ENCODE data around the gene HIVEP2.

HIVEP2 gene

DNA sequence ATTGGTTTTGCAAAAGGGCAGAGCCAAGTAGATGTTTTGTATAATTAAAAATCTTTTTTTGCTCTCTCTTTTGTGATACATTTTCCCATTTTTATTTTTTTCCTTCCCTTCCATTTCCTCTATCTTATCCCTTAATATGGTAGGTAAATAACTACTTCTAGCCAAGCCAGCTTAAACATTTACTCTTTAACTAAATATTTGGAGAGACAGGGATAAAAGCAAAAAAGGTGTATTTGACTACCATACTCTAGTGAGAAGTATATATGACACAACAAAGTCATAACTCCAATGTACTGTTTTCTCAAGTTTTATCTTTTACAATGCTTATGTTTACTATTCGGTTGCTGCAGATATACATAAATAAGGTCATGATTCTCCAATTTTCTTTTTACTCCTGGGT lies 154.7 kb downstream of the HIVEP2 start:
- DNase-seq: no peak

DNA sequence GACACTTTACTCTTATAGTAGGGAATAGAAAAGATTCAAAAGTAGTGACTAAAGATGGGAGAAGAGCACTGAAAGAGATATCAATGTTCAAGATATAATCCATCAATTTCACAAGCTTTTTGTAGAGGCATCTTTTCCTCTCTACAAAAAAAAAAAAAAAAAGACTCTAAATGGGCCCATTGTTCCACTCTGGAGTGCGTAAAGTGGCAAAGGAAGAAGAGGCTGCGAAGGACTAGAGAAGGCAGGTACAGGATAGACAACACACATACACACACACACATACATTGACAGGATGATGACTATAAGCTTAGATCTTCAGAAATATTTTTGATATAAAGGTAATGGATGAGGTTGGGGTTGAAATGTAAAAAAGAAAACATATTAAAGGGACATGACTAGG lies 157.6 kb downstream of the HIVEP2 start:
- no peak for DNase-seq

DNA sequence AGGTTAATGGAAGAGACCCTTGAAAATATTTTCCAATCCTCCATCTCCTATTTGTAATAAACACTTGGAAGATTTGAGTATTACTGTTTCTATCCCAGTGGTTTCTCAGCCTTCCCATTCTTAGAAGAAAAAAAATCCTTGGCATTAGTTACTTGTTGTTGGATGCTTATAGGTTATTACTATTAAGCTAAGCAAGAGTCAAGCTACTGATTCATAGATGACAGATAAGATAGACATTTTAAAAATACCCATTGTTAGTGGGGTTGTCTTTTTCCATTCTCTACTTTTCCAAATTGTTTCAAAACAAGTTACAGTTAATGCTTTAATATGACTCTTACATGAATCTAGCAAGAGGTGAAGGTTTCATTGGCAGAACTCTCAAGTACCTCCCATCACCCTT lies 158.5 kb downstream of the HIVEP2 start:
- DNase-seq: no peak

DNA sequence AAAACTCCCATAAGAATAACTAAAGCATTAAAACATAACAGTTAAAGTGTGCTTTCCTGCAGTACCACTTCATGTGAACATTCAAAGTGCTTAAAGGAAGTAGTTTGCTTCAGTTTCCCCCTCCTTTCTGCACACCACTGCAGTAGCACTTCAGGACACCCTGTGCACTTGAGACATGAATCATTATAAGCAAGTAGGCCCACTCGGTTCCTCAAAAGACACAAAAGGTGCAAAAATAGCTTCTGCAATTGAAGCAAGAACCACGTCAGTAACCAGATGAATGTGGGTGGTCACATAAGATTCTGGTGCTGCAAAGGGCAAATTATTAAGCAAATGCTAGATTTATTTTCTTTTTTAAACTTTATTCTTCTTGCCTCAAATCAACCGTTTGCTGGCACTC lies 160.6 kb downstream of the HIVEP2 start:
- DNase-seq: peak in 9 of 56 donors; percentile 11 to 41 (median 31)

DNA sequence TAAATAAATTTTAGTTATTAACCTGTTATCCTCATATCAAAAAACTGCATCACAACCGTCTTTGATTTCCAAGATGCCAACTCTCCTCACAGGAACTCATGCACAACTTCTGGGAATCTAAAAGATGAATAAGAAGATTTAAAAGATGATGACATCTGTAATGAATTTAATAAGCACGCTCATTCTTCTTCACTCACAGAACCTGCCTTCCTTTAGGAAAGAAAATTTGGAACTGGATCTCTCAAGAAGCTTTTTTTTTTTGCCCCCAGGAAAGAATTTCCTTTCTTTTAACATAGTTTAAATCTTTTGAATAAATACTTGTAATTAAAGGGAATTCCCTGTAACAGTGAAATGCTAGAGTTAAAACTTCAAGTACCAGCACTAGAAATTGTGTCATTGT lies 161.5 kb downstream of the HIVEP2 start:
- no peak for DNase-seq

DNA sequence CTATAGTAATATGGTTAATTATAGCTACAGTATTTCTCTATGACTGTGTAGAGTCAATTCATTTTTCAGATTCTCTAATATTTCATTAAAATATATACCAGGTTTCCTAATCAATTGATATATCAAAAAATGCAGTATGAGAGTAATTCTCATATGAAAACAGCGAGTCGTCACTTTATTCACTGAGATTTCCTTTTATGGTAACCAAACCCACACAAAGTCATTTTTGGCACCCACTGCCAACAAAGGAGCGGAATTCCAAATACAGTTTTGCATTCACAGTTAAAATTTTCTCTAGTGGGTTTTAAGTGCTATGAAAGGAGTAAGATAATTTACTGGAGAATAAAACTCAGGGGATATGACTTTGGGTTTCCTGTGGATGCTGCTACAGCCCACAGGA lies 163.8 kb downstream of the HIVEP2 start:
- DNase-seq: no peak

DNA sequence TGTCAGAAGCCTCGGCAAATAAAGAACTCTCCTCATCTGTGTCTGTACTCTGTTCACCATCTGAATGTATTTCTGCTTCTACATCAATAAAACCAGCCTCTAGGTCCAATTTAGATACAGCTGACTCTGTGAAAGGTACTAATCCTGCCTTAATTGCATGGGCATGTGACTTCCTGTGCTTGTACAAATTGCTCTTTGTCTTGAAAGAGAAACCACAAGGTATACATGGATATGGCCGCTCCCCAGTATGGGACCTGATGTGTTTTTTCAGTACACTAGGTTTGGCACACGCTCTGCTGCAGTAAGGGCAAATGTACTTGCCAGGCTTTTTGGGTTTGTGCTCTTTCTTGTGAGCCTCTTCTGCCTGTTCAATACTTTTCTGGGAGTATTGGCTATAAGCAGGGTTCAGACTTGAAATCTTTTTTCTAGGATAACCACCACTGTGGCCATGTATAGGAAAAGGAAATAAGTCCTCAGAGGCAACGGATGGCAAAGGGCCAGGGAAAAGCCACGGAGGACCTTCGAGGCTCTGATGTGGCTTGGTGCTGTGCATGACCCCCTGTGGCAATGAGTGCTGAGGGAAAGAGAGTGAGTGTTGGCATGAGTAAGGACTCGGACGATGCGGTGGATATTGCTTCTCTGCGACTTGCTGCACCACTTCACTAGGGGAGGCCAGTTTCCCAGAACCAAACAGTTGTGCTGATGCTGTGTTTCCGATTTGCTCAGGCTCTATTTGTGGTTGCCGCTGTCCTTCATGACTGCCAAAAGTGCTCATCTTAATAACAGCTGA lies 170.9 kb downstream of the HIVEP2 start:
- DNase-seq: no peak

DNA sequence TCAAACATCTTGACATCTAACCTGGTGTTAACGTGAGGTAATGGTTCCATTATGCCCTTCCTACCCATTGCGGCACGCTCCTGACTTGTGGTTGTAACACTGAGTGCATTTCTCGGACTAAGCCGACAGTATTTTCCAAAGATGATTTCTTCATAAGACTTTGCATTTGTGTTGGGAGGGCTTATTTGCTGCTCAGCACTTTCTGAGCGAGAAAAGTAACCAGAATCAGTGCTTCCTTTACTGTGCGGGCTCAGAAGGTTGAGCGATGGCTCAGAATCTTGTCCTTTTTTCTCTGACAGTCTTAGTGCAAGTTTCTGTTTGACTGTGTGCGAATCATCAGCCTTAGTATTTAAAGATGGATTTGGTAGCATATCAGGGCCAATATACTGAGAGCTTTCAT lies 171.7 kb downstream of the HIVEP2 start:
- DNase-seq: no peak

DNA sequence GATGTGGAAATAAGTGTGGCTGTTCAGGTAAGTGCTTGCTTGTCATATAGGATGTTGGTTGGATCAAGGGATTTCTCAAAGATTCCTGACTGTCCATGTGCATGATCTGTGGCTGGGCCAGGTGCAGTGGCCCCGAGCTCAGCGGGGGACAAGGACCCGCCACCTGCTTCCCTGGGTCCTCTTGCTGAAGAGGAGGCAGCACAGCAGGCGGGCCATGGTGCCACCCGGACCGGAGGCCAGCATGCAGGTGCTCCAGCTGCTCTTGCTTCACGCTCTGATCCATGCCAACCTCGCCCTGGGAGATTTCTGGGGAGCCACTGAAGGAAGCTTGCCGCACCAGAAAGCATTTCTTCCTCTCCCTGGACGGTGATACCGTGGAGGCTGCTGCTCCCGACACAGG lies 173.8 kb downstream of the HIVEP2 start:
- no peak for DNase-seq

DNA sequence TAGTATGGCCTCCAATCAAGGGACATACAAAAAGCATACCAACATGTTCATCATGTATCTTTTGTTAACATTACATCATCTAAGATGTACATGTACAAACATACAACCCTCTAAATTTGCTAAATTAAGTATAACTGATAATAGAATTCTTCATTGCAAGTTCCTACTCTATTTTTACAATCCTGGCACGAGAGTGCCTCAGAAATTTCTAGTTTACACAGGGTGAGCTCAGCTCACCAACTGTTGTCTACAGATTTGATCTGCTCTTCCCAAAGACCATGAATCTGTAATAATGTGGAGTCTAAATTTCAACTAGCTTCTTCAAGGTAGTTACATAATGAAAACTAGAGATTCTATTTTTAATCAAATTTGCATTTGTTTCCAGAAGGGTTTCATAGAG lies 179.7 kb downstream of the HIVEP2 start:
- DNase-seq: no peak

DNA sequence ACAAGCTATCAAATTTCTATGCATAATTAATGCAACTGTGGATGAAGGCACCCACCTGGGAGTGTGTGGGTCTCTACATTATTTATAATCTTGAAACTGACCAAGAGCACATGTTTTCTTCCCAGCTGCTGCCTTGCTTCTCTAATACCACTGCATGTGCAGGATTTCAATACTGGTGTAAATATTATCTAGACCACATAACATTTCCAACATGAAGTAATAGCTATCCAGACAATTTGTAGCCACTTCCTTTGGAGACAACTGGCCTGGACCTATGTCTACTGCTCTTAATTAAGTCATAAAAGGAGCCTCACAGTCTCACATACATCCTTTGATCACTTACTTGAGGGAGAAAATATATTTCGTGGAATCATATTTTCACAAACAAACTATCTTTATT lies 180.7 kb downstream of the HIVEP2 start:
- DNase-seq: no peak

DNA sequence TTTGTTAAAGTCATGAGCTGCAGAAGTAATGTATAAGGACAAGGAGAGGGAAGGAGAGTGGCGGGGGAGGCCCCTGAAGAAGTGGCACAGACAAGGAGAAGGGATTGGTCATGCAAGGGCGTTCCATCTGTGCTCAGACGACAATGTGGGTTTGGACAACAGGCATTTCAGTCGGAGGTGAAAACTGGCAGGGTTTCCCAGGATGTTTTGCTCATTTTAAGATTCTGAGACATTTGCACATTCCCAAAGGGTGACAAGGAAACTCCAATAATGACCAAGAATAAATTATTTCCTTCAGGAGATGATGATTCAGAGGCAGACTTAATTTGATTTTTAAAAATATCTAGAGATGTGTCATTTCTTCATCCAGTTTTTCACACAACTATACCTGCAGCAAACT lies 181.8 kb downstream of the HIVEP2 start:
- no peak for DNase-seq

DNA sequence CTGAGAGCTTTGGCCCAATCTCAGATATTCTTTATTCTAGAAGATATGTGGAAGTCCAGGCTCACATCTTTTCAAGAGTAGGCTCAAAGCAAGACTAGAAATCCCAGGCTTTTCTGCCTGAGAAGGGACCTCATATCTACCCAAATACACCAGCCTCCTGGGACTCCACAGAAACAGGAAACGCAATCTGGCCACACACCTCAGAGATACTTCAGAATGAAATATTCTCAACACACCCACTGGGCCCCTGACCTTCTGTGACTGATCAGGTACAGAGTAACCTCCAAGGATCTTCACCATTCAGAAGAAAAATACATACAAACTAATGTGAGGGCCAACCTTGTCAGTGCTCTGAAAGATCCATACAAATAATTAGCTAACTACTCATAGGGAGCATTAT lies 183.2 kb downstream of the HIVEP2 start:
- no peak for DNase-seq

DNA sequence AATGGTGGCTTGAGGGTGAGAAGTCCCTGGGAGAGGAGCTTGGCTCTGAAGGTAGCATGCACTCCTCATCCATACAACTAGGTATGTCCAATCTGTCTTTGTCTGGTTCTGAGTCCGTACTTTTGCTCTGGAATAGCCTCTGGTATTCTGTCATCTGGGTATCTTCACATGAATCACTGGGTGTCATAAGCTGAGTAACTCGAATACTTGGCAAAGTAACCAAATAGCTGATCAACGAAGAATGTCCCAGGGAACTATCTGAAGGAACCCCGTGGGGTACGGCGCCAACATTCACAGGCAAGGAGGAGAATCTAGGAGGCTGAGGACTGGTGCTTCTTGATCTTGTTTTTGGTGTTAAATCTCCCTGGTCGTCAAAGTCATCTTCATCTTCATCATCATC lies 184.8 kb downstream of the HIVEP2 start:
- DNase-seq: no peak

DNA sequence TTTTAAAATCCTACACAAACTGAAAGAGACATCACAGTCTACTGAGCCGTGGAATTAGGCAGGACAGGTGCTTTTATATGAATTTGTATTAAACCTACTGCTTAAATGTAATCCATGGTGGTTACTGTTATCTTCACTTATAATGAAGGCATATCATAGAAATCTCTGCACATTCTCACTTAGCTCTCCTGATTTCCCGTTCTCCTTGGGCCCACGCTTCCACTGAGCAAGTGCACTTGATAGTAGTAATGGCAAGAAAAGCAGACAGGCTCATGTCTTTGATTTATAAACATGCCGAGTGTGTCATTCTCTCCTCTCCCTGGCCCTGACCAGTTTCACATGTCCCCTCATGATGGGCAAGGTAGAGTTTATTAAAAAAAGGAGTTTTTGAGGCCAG lies 186.3 kb downstream of the HIVEP2 start:
- DNase-seq: no peak

DNA sequence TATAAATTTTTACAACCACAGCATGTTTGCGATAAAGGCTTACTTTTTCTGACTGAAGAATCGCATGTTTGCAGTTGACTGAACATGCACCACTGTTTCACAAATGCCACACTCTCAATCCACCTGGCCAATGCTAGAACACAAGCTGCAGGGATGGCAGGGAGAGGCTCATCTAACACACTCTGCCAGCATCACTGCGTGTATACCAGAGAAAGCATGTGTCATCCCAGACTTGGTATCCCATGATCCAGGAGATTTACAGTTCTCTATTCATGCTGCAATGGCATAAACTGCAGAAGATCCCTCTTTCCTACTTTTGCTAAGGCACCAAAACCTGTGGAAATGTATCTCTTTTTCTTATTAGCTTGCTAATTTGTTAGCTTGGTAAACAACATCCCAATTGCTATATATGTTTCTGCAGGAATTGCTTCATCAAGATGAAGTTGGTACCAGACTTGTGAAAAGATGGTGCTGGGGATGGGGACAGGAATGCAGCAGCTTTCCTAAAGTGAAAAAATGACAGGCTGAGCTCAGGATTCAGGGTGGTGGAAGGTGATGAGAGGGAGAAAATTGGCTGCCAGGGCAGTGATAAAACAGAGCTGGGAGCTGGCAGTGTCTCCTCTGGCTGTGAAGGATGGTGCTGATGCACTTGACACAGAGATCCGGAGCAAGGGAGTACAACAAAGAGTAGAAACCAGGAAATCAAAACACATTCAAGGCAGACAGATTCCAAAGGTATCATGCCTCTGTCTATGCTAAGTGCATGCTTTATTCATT lies 186.9 kb downstream of the HIVEP2 start:
- no peak for DNase-seq

DNA sequence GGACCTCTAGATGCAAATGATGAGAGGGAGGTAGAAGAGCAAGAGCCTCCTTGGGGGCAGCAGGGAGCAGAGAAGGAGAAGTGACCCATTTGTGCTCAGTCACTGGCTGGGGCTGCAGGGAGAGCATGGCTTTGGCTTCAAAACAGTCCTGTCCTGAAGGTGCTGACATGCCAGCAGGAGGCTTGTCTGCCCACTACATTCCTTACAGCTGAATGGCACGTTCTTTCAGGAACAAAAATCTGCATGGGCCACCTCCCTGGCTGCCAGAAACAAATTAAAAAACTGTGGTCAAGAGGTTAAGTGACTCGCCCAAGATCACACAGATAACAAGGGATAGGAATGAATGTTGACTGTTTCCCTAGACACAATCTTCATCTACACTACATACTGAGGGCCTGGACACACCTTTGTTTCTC lies 188.8 kb downstream of the HIVEP2 start:
- DNase-seq: no peak

DNA sequence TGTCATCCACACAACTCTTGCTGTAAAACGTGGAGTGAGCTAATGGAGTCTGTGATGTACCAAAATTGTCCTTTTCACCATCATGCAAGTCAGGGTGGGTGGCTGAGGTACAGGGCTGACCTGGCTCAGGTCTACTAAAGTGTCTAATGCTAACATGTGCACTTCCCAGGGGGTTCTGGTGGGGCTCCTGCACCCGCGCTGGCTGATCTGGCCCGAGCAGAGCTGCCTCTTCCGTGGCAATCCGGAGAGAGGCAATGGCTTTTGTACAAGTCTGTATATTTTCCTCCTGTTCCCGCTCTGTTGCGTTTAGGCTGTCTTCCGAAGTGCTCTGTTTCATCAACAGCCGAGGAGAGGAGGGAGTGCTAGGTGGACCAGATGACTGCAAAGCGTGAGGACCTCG lies 191.8 kb downstream of the HIVEP2 start:
- DNase-seq: no peak

DNA sequence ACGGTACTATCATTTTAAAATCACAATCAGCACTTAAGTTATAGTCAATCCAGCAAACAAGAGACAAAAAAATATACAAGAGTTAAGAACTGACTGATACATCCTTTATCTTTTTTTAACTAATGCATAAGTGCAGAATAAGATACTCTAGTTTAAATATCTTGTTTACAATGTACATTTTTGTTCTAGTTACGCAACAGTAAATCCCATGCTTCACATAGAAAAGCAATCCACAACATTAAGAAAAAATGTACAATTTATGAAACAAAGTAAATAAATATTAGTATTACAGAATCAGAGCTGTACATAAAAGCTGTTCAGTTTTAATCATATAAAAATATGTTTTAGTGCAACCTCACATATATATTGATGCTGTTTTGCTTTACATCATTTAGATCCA lies 192.6 kb downstream of the HIVEP2 start:
- DNase-seq: no peak

DNA sequence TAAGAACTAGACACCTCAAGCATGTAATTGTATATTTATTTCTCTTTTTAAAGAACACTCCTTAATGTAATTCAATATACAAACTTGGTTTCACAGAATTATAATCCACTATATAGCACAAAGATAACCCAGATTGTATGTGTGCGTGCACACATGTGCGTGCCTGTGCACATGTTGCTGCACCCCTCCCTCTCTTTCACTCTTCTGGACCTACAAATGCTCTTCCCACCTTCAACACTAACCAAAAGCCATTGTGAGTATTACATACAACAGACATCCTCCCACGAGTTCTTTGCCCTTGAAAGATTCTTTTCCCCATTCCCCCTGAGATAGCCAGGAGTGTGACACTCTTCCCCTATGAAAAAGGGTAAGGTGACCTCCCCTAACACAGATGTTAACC lies 193.5 kb downstream of the HIVEP2 start:
- DNase-seq: no peak

DNA sequence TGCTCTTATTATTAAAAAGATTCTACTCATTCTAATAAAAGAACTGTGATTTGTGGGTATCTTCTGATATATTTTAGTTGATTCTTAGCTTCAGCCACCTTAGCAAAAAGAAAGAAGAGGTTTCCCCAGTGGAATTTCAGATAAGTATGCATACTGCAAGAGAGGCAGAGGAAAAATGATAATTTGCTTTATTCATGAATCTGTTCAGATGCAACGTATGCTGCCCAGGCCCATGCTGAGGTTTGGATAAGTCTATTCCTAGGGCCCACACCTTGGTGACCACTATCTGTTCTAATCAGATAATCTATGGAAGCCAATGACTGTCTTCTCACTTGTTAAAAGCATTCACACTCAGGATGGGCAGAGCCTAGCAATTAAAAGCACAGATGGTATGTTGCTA lies 194.0 kb downstream of the HIVEP2 start:
- DNase-seq: no peak

DNA sequence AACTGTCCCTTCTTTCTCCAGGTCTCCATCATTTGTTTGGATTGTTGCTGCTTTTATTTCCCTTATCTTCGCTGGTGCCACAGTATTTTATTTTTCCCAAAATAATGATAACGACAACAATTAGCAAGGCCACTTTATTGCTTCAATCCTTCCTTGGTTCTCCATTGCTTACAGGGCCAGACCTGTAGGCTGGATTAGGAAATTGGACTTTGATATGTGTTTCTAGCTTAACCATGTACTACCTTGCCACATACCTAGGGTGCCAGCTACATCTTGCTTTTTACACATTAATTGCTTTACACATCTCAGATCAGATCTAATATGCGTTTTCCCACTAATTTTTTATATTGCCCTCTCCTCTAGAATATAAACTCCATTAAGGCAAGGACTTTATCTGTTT lies 195.4 kb downstream of the HIVEP2 start:
- no peak for DNase-seq

DNA sequence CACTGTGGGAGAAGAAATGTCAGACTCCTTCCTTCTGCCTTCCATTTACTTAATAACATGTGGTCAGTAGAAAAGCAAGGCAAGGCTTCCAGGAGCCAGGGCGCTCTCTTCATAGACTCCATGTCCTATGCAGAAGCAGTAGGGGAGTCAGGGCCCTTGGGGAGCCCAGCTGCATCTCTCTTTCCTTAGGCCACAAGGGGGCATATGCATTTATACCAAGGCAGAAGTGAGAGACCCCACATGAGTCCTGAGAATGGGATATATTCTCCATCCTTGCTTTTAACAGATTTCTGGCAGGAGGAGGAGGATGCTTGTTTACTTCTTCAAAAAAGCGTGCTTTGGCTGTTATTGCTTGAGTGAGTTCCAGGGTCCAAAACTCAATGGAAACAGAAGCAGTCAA lies 198.5 kb downstream of the HIVEP2 start:
- peak in 12 of 56 donors; percentile 2 to 43 (median 8) for DNase-seq

Data from amygdala (tissue), 56 donors.